Kidney (tissue), 14 donors: Measurements from ENCODE around the gene PKD1L1. TPM values are rescaled to one million over a fixed set of nuclear protein-coding genes. Genes with fewer than 3 reads are reported as not detected.
A peak's percentile ranks its signal among the peaks of the same experiment; 100 is the strongest.

ENCODE experiments used
- DNase-seq, 5 donors: peaks; one replicate each; pipeline ENCODE4 v3.0.0-alpha.2; 2013 to 2020
- FAIRE-seq: peaks from 2 replicates; lab custom pipeline; 2012; peaks lifted over from hg19 to GRCh38; lab: Jason Lieb, UNC
- H3K27ac ChIP-seq, 2 donors: one replicate each; pipeline ENCODE4 v1.7.0; 2013; ENCODE audit warnings: low read depth in 2 of 2, low read length in 2 of 2, inconsistent platforms in 1 of 2
- H3K27me3 ChIP-seq: one replicate; pipeline ENCODE4 v1.7.1; 2013; ENCODE audit warnings: low read length, inconsistent platforms; ENCODE audit not compliant: control insufficient read depth, insufficient read depth
- H3K36me3 ChIP-seq, 3 donors: one replicate each; pipeline versions ENCODE4 v1.7.0 to v1.7.1; 2013; ENCODE audit warnings: low read length in 3 of 3, control low read depth in 1 of 3, inconsistent platforms in 1 of 3; ENCODE audit not compliant: insufficient read depth in 3 of 3, control insufficient read depth in 2 of 3
- H3K4me1 ChIP-seq, 3 donors: one replicate each; pipeline versions ENCODE4 v1.7.0 to v1.7.1; 2013; ENCODE audit warnings: low read length in 3 of 3, inconsistent platforms in 1 of 3, low read depth in 1 of 3; ENCODE audit not compliant: control insufficient read depth in 2 of 3, insufficient read depth in 2 of 3
- H3K4me3 ChIP-seq, 3 donors: one replicate each; pipeline versions ENCODE4 v1.7.0 to v1.8.1; 2013; ENCODE audit warnings: low read length in 3 of 3, control low read depth in 1 of 3, inconsistent platforms in 1 of 3
- H3K9ac ChIP-seq, 3 donors: one replicate each; pipeline versions ENCODE4 v1.7.0 to v1.7.1; 2013; ENCODE audit warnings: low read length in 3 of 3, control low read depth in 1 of 3, inconsistent platforms in 1 of 3
- H3K9me3 ChIP-seq, 3 donors: one replicate each; pipeline versions ENCODE4 v1.7.0 to v1.7.1; 2013; ENCODE audit warnings: low read length in 3 of 3, control low read depth in 1 of 3, inconsistent platforms in 1 of 3; ENCODE audit not compliant: control insufficient read depth in 2 of 3, insufficient read depth in 1 of 3
- intact Hi-C: fragments of 100-400 bp; cut with DNase I; formaldehyde crosslinking; loops from one replicate; pipeline ENCODE4 v1.11.1; 2022
- polyA plus RNA-seq: library from polyadenylated mRNA; stranded (reverse); fragments of 350-450 nt; fragmentation: Illumina TruSeq; extraction: RNeasy Lipid Tissue Mini Kit (QIAGEN cat#74804); gene quantifications from one replicate; pipeline ENCODE4 v1.2.3, GENCODE V29; 2014; ENCODE audit warnings: low read depth, low replicate concordance; ENCODE audit not compliant: insufficient read depth
- total RNA-seq: library from RNA; stranded (reverse); fragmentation: NEBNext Ultra II Directional; extraction: Animal tissue kit (Norgen Biotek cat#: 25700); gene quantifications from one replicate; pipeline ENCODE4 v1.2.1, GENCODE V29; 2021
- TF ChIP-seq, protein P1 (sequence below): IDR thresholded peaks from 3 replicates; pipeline ENCODE4 v1.5.1; 2012; ENCODE audit warnings: mild to moderate bottlenecking, moderate library complexity, borderline replicate concordance; ENCODE audit not compliant: insufficient read depth; ENCODE audit errors: extremely low read depth
- donor health status: control.
- donor health status: control.
- donor health status: control.
- donor health status: control.
- donor health status: control.
- donor health status: DM: yes; HTN: yes; CAD: no.
- donor health status: Normal renal cell carcinoma (clear cell type).

The PKD1L1 gene
- total and polyA plus RNA-seq, 2 donors from 2014 or later = 0.32 to 0.82 TPM

DNA sequence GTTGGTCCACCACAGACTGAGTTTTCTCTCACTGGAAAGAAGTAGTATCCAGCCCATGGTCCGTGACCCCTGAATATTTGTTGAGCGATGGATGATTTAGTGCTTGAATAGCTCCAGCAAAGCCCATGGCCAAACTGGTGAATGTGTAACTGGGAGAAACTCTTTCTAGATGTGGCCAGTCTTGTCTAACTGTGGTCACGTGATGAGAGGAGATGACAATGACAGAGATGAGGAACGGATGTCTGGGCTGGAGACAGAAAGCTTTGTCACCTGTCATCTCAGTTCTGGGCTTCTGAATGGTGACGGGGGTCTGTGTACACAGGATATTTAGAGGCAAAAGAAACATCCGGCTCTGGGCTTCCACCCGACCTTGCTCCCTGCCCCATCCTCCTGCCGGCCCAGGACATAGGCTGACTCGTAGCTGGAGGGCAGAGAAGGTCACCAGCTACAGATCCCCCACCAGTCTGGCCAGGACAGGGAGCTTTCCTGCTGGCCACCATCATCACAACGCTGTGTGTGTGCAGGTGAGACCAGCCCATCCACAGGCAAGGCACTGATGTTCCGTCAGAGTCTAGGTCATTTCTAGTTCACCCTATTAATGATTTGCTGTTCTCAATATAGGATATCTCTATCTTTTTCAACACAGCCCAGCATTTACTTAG is 213.8 kb downstream of the PKD1L1 start:
- TF ChIP-seq, protein P1, sequence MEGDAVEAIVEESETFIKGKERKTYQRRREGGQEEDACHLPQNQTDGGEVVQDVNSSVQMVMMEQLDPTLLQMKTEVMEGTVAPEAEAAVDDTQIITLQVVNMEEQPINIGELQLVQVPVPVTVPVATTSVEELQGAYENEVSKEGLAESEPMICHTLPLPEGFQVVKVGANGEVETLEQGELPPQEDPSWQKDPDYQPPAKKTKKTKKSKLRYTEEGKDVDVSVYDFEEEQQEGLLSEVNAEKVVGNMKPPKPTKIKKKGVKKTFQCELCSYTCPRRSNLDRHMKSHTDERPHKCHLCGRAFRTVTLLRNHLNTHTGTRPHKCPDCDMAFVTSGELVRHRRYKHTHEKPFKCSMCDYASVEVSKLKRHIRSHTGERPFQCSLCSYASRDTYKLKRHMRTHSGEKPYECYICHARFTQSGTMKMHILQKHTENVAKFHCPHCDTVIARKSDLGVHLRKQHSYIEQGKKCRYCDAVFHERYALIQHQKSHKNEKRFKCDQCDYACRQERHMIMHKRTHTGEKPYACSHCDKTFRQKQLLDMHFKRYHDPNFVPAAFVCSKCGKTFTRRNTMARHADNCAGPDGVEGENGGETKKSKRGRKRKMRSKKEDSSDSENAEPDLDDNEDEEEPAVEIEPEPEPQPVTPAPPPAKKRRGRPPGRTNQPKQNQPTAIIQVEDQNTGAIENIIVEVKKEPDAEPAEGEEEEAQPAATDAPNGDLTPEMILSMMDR = no peak
- Histone ChIP-seq H3K4me1 (peaks cover 0 to 7% (median 4%) of the 10 kb centered on the region in 3 donors), H3K27ac (no peak overlapping the region), H3K9ac (no peak overlapping the region), H3K9me3 (no peaks in the 10 kb centered on the region), H3K4me3 (no peak overlapping the region), H3K36me3 (no peaks in the 10 kb centered on the region), H3K27me3 (no peaks in the 10 kb centered on the region)
- DNase-seq (peak in 3 of 5 donors; percentile 37 to 65 (median 59)), FAIRE-seq (no peak)
- intact Hi-C loops = no loop called here

DNA sequence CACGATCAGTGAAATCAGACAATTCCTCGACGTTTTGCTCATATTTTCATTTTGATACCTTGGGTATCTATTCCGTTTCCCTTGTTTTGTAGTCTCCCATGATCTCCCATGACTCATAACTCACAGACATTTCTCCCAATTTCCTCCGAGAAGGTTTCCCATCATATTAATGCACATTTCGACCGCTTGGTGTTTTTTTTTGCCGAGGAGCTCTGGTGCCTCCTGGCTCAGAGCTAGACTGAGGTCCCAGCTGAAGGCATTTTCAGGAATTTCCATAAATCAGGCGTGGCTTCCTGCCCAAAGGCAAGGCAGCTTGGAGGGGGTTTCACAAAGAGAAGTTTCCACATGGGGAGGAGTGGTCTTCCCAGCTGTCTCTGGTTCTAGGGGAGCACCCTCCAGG is 218.1 kb downstream of the PKD1L1 start:
- Histone ChIP-seq H3K9ac (no peak overlapping the region), H3K27ac (no peak overlapping the region), H3K9me3 (no peaks in the 10 kb centered on the region), H3K4me1 (peaks cover 0 to 15% (median 15%) of the 10 kb centered on the region in 3 donors), H3K36me3 (no peaks in the 10 kb centered on the region), H3K4me3 (no peak overlapping the region), H3K27me3 (no peaks in the 10 kb centered on the region)
- TF ChIP-seq, protein P1 = no peak
- intact Hi-C loops = no loop called here
- FAIRE-seq = no peak
- DNase-seq = no peak

DNA sequence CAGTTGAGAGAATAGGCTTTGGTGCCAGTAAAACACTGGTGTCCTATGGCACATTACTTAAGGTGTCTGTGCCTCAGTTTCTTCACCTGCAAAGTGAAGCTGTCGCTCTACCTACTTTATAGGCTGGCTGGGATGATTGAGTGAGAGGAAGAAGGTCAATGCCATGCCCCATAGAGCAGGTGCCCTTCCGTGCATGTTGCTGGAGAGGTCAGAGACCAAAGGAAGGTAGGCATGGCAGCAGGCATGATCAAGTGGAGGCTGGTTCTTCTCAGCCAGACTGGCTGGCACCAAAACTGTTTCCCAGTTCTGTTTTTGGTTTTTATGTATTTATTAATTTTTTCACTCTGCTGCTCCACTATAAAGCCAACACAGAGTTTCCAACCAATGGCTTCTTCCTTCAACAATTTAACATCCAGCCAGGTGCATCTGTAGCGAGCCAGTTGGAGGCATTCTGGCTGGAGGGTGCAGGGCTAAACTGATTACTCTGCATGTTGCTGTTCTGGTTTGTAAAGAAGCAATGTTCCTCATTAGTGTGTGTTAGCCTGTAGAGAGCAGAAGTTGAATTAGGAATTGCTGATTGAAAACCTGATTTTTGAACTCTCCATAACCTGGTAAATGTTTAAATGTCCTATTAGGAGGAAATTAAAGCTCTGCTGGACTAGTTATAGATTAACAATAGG is 222.1 kb downstream of the PKD1L1 start:
- FAIRE-seq (no peak), DNase-seq (peak in 2 of 5 donors; percentile 60 to 70)
- Histone ChIP-seq H3K27me3 (no peaks in the 10 kb centered on the region), H3K9me3 (no peaks in the 10 kb centered on the region), H3K4me3 (no peak overlapping the region), H3K36me3 (no peaks in the 10 kb centered on the region), H3K9ac (no peak overlapping the region), H3K27ac (peak overlapping the region; percentile 0 to 2), H3K4me1 (peaks cover 3 to 12% (median 11%) of the 10 kb centered on the region in 3 donors)
- TF ChIP-seq, protein P1 = no peak
- intact Hi-C loops = no loop called here
